Lower leg skin (tissue), 3 donors: Measurements from ENCODE around the gene DOHH.

ENCODE experiments used
- POLR2A ChIP-seq, 2 donors: fragments of 450-650 bp; IDR thresholded peaks; one replicate each; pipeline ENCODE4 v1.6.1; 2016 to 2017; ENCODE audit warnings: antibody characterized with exemption in 2 of 2, mild to moderate bottlenecking in 1 of 2, moderate library complexity in 1 of 2
- TF ChIP-seq, protein P1 (sequence below), 3 donors: fragments of 450-650 bp; IDR thresholded peaks; one replicate each; pipeline ENCODE4 v1.5.1; 2016; ENCODE audit warnings: antibody characterized with exemption in 3 of 3, mild to moderate bottlenecking in 3 of 3, moderate library complexity in 2 of 3

DNA sequence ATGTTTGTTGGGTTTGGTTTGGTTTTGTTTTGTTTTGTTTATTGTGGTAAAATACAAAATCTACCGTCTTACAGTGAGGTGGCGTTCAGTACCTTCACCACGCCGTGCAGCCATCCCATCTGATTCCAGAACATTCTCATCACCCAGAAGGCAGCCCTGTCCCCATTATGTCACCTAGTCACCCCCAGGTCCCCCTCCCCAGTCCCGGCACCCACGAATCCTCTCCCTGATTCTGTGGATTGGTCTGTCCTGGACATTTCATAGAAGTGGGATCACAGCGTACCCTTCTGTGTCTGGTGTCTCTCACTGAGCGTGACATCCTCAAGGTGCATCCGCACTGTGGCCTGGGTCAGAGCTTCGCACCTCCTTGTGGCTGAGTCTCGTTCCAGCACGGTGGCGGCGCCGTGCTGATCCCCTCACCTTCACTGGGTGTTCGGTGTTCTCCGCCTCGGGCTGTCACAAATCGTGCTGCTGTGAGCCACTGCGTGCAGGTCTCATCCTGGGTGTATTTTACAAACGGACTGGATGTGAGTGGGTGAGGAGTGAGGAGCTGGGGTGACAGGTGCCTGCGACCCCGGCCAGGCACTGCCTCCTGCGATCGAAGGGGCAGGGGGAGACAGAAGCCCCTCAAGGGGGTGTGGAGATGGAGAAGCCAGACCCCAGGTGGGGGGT is 37.9 kb upstream of the DOHH start:
- TF ChIP-seq, protein P1, sequence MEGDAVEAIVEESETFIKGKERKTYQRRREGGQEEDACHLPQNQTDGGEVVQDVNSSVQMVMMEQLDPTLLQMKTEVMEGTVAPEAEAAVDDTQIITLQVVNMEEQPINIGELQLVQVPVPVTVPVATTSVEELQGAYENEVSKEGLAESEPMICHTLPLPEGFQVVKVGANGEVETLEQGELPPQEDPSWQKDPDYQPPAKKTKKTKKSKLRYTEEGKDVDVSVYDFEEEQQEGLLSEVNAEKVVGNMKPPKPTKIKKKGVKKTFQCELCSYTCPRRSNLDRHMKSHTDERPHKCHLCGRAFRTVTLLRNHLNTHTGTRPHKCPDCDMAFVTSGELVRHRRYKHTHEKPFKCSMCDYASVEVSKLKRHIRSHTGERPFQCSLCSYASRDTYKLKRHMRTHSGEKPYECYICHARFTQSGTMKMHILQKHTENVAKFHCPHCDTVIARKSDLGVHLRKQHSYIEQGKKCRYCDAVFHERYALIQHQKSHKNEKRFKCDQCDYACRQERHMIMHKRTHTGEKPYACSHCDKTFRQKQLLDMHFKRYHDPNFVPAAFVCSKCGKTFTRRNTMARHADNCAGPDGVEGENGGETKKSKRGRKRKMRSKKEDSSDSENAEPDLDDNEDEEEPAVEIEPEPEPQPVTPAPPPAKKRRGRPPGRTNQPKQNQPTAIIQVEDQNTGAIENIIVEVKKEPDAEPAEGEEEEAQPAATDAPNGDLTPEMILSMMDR (IDR thresholded peaks at IDR 0.05), result no peak
- no peak for TF ChIP-seq POLR2A (IDR thresholded peaks at IDR 0.05)
